ENCODE measurements around the gene ALDH1B1. TPM values are rescaled to one million over a fixed set of nuclear protein-coding genes. Genes with fewer than 3 reads are reported as not detected.

Gene ALDH1B1
- total and polyA plus RNA-seq, 10 of the 15 experiments (the other 5 are each of a cell fraction or from before 2014, with no cell fraction given): 8.6 to 38.5 (median 30.9) TPM

DNA sequence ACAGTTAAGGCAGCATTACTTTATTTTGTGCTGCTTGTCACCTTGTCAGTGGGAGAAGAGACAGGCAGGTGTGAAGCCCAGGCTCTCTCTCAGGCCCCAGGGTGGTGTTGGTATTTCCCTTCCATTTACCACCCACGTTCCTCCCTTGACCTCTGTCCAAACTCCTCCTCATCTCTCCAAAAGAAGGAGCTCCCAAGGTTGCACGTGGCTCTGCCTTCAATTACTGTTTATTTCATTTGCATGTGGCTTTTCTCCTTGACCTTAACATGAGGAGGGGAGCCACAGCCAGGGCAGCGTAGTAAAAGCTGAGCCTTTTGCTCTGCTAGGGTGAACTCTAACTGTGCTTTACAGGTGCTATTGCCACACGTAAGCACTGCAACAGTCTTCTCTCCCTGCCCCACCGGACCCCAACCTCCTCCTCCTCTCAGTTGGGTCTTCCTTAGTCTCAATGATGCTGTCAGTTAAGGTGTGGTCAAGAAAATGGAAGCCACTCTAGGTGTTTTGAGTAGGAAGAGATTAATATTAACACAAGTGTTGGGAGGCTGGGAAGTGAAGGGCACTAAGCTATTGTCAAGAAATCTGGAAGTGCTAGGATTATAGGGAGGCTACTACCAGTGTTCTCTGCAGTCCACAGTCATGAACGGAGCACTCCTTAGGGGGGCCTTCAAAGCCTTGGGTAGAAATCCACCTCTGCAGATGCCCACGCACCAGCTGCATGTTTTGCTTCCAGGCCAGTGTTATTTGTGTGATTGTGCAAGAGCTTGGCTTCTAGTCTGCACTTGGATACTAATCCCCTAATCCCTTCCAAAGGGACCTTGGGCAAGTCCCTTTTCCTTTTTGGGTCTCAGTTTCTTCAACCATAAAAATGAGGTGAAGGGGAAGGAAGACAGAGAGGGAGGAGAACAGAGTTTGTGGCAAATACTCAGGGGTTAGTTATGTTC, 3.9 kb upstream of the ALDH1B1 start (continued):
- no peak for TF ChIP-seq SKIL (IDR thresholded peaks at IDR 0.05; ENCODE audit: low read depth, poor library complexity, severe bottlenecking)

DNA sequence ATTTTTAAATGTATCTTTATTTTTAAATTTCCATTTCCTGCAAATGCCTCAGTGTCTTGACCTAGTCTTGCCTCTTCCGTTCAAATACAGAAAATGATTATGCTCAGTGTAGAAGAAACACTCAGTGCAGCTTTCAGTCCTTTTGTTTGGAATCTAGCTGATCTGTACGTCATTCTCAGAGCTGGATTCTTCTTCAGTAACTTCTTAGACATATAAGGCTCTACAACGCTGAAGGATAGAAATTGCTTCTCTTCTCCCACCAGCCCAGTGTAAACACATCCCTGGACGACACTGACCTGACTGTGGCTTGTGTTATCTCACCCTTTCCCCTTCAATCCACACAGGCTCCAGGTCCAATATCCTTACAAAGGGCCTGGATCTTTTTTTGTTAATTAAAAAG, 3.2 kb upstream of the ALDH1B1 start:
- no peak for ATAC-seq
- no peak for FAIRE-seq
- H3K4me1 ChIP-seq (ENCODE audit: control insufficient read depth, insufficient read depth, low read length): peaks cover 3% of the 10 kb centered on the region; the same call in 1 of the 2 replicates
- no peak overlapping the region for H3K4me3 ChIP-seq
- H2AFZ ChIP-seq (ENCODE audit: control insufficient read depth, low read depth, low read length): no peak overlapping the region
- BruUV-seq (replicated peaks): no TSS peak
- H3K27ac ChIP-seq (ENCODE audit: control insufficient read depth, insufficient read depth): no peak overlapping the region
- RAD21 ChIA-PET (ENCODE audit: unreplicated experiment): interaction anchor here (1.0 to 1.3 kb wide), 3 partner anchors 11 to 300 kb away, joined by 3 to 4 read pairs (median 3); no protein-coding TSS in a partner anchor
- H4K20me1 ChIP-seq (ENCODE audit: control insufficient read depth, insufficient read depth): no peaks in the 10 kb centered on the region
- POLR2A ChIA-PET: interaction anchor here (0.7 to 1.2 kb wide), 2 partner anchors 14 to 20 kb away, joined by 3 to 5 read pairs; no protein-coding TSS in a partner anchor
- CTCF ChIA-PET: interaction anchor here (1.1 to 2.6 kb wide), 4 partner anchors 14 to 163 kb away, joined by 3 to 14 read pairs (median 6); no protein-coding TSS in a partner anchor
- in situ Hi-C loops (cut with MboI) (no loop called here), intact Hi-C loops (cut with micrococcal nuclease; ENCODE audit: unreplicated experiment) (no loop called here)
- WGBS (ENCODE audit: insufficient coverage, insufficient replicate concordance, low lambda C conversion rate, missing lambda C conversion rate): 65% methylated on average over 4 of the region's 4 CpGs
- H3K9me3 ChIP-seq (replicated peaks; ENCODE audit: control insufficient read depth, insufficient read depth, low read length): peaks cover 6% of the 10 kb centered on the region; the same call in 1 of the 3 replicates
- H3K4me2 ChIP-seq (ENCODE audit: control insufficient read depth, insufficient read depth): no peak overlapping the region
- no peak for DNase-seq (ENCODE audit: low read depth, low spot score)
- H3K79me2 ChIP-seq (ENCODE audit: control insufficient read depth, insufficient read depth, low read length): peaks cover 10% of the 10 kb centered on the region
- H3K36me3 ChIP-seq (ENCODE audit: control insufficient read depth in 2 of 2, insufficient read depth in 2 of 2, low read length in 1 of 2): no peaks in the 10 kb centered on the region
- SMC1A ChIA-PET (ENCODE audit: uncharacterized antibody, unreplicated experiment): interaction anchor here (0.7 to 1.5 kb wide), 4 partner anchors 17 to 301 kb away, joined by 3 to 5 read pairs (median 3); no protein-coding TSS in a partner anchor
- H3K9ac ChIP-seq (ENCODE audit: control insufficient read depth, insufficient read depth, low read length): no peak overlapping the region
- no peaks in the 10 kb centered on the region for H3K27me3 ChIP-seq (replicated peaks in 1 of 2; ENCODE audit: control insufficient read depth in 2 of 2, insufficient read depth in 2 of 2, low read length in 1 of 2)
- TF ChIP-seq NR2C1 (IDR thresholded peaks at IDR 0.05): no peak
- no peak for TF ChIP-seq SREBF2 (IDR thresholded peaks at IDR 0.05; ENCODE audit: low read length)
- TF ChIP-seq RAD21 (IDR thresholded peaks at IDR 0.05; ENCODE audit: insufficient read depth, low read depth, low read length): no peak
- no peak for TF ChIP-seq ATF3 (IDR thresholded peaks at IDR 0.05; ENCODE audit: borderline replicate concordance, extremely low read depth, low read depth, low read length)
- TF ChIP-seq ZSCAN29 (IDR thresholded peaks at IDR 0.05): no peak
- no peak for TF ChIP-seq RAD51 (IDR thresholded peaks at IDR 0.05)
- no peak for TF ChIP-seq JUND (IDR thresholded peaks at IDR 0.05; ENCODE audit: low read depth, low read length)
- TF ChIP-seq KAT2A (conservative IDR thresholded peaks at IDR 0.05; ENCODE audit: control insufficient read depth, low read depth, low read length): no peak
- no peak for TF ChIP-seq EP300 (IDR thresholded peaks at IDR 0.05; ENCODE audit: borderline replicate concordance in 1 of 2, control insufficient read depth in 1 of 2, low read depth in 2 of 2, low read length in 2 of 2)
- TF ChIP-seq, protein P1, sequence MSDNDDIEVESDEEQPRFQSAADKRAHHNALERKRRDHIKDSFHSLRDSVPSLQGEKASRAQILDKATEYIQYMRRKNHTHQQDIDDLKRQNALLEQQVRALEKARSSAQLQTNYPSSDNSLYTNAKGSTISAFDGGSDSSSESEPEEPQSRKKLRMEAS (IDR thresholded peaks at IDR 0.05; ENCODE audit: low read depth, low read length): no peak
- TF ChIP-seq CBX5 (IDR thresholded peaks at IDR 0.05; ENCODE audit: low read depth): no peak
- TF ChIP-seq SKIL (IDR thresholded peaks at IDR 0.05; ENCODE audit: low read depth, poor library complexity, severe bottlenecking): no peak
- no peak for TF ChIP-seq TAF1 (IDR thresholded peaks at IDR 0.05; ENCODE audit: borderline replicate concordance, low read depth, low read length)
- TF ChIP-seq NRF1 (conservative IDR thresholded peaks at IDR 0.05; ENCODE audit: low read depth, low read length): no peak
